Mucosa of descending colon (tissue), 3 donors: ENCODE results near the gene PAQR5. TPM values are rescaled to one million over a fixed set of nuclear protein-coding genes. Genes with fewer than 3 reads are reported as not detected.

Experiments used
- ATAC-seq: fragments of 200-7000 bp; cut with Tn5 transposase; one replicate; pipeline ENCODE4 v1.9.1; 2020; ENCODE audit warnings: mild to moderate bottlenecking, moderate library complexity
- DNase-seq, 3 donors: peaks; one replicate each; pipeline ENCODE4 v3.0.0-alpha.2; 2020
- H3K36me3 ChIP-seq: fragments of 200-600 bp; one replicate; pipeline ENCODE4 v1.8.0; 2021; ENCODE audit warnings: low read depth, mild to moderate bottlenecking
- H3K4me1 ChIP-seq: fragments of 200-600 bp; one replicate; pipeline ENCODE4 v1.8.0; 2021; ENCODE audit warnings: low read depth, mild to moderate bottlenecking
- H3K4me3 ChIP-seq: fragments of 200-600 bp; one replicate; pipeline ENCODE4 v1.8.0; 2021; ENCODE audit warnings: mild to moderate bottlenecking
- H3K9me3 ChIP-seq: fragments of 200-600 bp; one replicate; pipeline ENCODE4 v1.8.0; 2021; ENCODE audit warnings: mild to moderate bottlenecking
- intact Hi-C, 2 donors: fragments of 100-400 bp; cut with DNase I in 1 of 2; cut with micrococcal nuclease in 1 of 2; formaldehyde crosslinking; loops; one replicate each; pipeline versions ENCODE4 v1.11.0 to v1.11.1; 2022; cut with DNase I, micrococcal nuclease
- long read RNA-seq, 2 donors: library from polyadenylated mRNA; unstranded; transcript quantifications; one replicate each; pipeline ENCODE4 v2.0.0, GENCODE V29; 2019 to 2021
- total RNA-seq, 3 donors: library from RNA; stranded (reverse); fragmentation: NEBNext Ultra II Directional in 2 of 3; extraction: Animal tissue kit (Norgen Biotek cat#: 25700) in 2 of 3; gene quantifications; one replicate each; pipeline versions ENCODE4 v1.2.1 to v1.2.4, GENCODE V29; 2021 to 2023
- TF ChIP-seq, protein P1 (sequence below): fragments of 200-600 bp; IDR thresholded peaks from one replicate; pipeline ENCODE4 v1.8.0; 2022; ENCODE audit warnings: antibody characterized with exemption, mild to moderate bottlenecking
- donor health status: DM: no; HTN: no; CAD: no; lungs with moderate emphysema.
- donor health status: DM: no; HTN: no; CAD: no.
- donor health status: DM: no; HTN: yes; CAD: no.

The PAQR5 gene
- 10 to 100 TPM; 27.7 to 82.6 (median 37.7) TPM for total RNA-seq
- long read RNA-seq, donor 1, partial matches to known transcripts = 2 of 5 reads
- long read RNA-seq, donor 1, other reads (novel, unspliced or antisense) = 3 of 5 reads
- long read RNA-seq, donor 2, partial matches to known transcripts = 3 of 6 reads
- long read RNA-seq, donor 2, other reads (novel, unspliced or antisense) = 3 of 6 reads

GRCh38 chr15:69298697-69299441, at the start of gene PAQR5:
PAQR5 (plus strand) TSS chr15:69298912; CDS start chr15:69360081, 61,169 bp downstream.
- peak; percentile 70 to 85 (median 76) for DNase-seq
- peaks cover 2% of the 10 kb centered on the region for H3K4me1 ChIP-seq
- no peaks in the 10 kb centered on the region for H3K36me3 ChIP-seq
- intact Hi-C loops = no loop called here
- peak within 1 kb of the TSS; percentile 40 for H3K4me3 ChIP-seq
- H3K9me3 ChIP-seq = no peaks in the 10 kb centered on the region
- peak; percentile 91 for ATAC-seq
- TF ChIP-seq, protein P1, sequence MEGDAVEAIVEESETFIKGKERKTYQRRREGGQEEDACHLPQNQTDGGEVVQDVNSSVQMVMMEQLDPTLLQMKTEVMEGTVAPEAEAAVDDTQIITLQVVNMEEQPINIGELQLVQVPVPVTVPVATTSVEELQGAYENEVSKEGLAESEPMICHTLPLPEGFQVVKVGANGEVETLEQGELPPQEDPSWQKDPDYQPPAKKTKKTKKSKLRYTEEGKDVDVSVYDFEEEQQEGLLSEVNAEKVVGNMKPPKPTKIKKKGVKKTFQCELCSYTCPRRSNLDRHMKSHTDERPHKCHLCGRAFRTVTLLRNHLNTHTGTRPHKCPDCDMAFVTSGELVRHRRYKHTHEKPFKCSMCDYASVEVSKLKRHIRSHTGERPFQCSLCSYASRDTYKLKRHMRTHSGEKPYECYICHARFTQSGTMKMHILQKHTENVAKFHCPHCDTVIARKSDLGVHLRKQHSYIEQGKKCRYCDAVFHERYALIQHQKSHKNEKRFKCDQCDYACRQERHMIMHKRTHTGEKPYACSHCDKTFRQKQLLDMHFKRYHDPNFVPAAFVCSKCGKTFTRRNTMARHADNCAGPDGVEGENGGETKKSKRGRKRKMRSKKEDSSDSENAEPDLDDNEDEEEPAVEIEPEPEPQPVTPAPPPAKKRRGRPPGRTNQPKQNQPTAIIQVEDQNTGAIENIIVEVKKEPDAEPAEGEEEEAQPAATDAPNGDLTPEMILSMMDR = no peak

DNA sequence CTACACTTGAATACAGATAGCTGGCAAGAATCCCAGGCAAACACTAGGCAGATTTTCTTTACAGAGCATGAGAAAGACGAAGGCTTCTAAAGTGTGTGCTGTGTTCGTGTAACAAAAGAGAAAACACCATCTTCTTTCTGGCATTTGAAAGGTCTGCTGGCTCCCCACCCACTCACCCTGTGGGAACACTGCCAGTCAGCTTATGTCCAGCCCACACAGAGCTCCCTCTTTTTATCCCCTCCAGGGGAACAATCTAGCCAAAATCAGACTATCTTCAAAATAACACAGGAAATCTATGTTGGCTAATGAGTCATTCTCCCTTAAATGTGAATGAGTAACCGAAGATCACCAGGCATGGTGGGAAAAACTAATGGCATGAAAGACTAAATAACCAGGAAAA, 45.6 kb upstream of the PAQR5 start:
- intact Hi-C loops = no loop called here
- ATAC-seq = no peak
- TF ChIP-seq, protein P1 = no peak

GRCh38 chr15:69265347-69265955, 33.3 kb upstream of the PAQR5 start:
- peak in 1 of 3 donors; percentile 39 for DNase-seq

More for the DNA sequence above, 45.6 kb upstream of the PAQR5 start:
- H3K4me1 ChIP-seq = no peaks in the 10 kb centered on the region
- no peak overlapping the region for H3K4me3 ChIP-seq
- no peaks in the 10 kb centered on the region for H3K36me3 ChIP-seq
- DNase-seq = no peak
- H3K9me3 ChIP-seq = no peaks in the 10 kb centered on the region

GRCh38 chr15:69271217-69271616, 27.5 kb upstream of the PAQR5 start:
- Histone ChIP-seq H3K9me3 (no peaks in the 10 kb centered on the region), H3K36me3 (no peaks in the 10 kb centered on the region), H3K4me3 (no peak overlapping the region), H3K4me1 (no peaks in the 10 kb centered on the region)
- intact Hi-C loops = no loop called here
- ATAC-seq = no peak
- TF ChIP-seq, protein P1 = no peak
- no peak for DNase-seq

More at GRCh38 chr15:69265347-69265955, 33.3 kb upstream of the PAQR5 start:
- intact Hi-C loops = loop anchor here in 1 of 2 donors (10.0 kb wide), 1 partner anchor 211 kb away; no protein-coding TSS in a partner anchor
- H3K4me1 ChIP-seq = no peaks in the 10 kb centered on the region
- no peaks in the 10 kb centered on the region for H3K36me3 ChIP-seq
- no peak overlapping the region for H3K4me3 ChIP-seq
- ATAC-seq = no peak
- TF ChIP-seq, protein P1 = no peak
- H3K9me3 ChIP-seq = no peaks in the 10 kb centered on the region

DNA sequence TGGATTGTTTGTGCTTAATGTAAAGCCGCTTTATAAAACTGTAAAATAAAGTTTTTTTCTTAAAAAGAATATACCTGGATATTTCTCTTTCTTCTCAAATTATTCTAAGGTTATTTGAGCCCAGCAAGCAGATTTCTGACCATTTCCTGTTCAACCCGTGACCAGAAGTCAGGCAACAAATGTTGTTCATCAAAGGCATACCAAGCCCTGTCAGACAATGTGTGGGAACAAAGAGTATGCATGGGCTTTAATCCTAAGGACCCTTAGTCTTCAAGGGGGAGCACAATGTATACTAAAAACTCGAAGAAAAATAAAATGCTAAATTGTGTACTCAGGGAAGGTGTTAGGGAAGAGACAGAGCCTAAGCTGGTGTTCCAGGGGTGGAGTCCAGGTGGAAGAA, 26.6 kb upstream of the PAQR5 start:
- no peak for ATAC-seq
- no peak for DNase-seq
- TF ChIP-seq, protein P1 = no peak
- H3K4me3 ChIP-seq = no peak overlapping the region
- H3K4me1 ChIP-seq = no peaks in the 10 kb centered on the region
- no peaks in the 10 kb centered on the region for H3K36me3 ChIP-seq
- no peaks in the 10 kb centered on the region for H3K9me3 ChIP-seq
- intact Hi-C loops = no loop called here
